ENCODE data around the gene DCLK2.

Gene DCLK2

DNA sequence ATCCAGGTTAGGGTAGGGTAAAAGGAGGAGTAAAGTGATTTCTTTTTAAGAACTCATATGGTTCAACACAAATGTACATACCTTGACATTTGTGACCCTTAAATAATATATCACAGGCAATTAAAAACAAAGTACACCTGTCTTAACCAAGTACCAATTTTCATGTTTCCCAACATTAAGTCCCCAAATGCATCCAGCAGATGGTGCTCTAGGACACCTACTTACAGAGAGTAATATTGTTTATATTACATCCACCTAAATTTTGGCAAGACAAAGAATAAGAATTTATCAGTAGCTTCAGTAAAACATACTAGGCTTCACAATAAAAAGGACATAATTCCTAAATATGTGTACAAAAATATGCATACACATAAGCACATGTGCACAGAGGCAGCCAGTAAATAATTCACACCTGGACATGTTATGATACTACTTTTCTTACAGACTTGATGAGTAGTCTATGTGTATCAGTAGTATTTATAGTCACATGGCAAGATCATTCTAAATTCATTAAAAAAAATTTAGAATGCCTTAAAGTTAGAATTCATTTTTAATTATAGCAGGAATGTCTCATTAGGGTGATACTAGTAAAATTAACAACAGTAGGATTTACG is 219.7 kb downstream of the DCLK2 start:
- Histone ChIP-seq H4K8ac (ENCODE audit: low read depth, low read length) (no peak overlapping the region), H3K4me3 (ENCODE audit: low read length) (no peak overlapping the region)
- WGBS (ENCODE audit: extremely low coverage, insufficient coverage, low lambda C conversion rate), result no CpG with 5 or more reads among the region's 1 CpG

DNA sequence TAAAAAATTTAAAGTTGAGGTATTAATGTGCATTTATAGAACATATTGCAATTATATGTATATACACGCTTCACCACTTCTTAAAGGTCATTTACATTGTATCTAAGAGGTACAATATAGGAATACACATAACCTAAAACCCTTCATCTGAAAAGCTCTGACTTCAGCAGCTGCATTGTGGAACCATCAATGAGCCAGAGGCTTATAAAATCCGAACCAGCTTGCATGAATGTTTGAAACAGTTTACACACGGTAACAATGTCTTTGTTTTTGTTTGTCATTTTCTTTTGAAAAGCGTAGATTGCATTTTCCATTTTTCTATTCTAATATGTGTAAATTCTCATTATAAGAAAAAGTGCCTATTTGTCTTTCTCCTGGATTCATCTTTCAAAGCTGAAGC is 221.6 kb downstream of the DCLK2 start:
- Histone ChIP-seq H3K4ac (ENCODE audit: low read depth, low read length) (no peak overlapping the region), H3K27me3 (ENCODE audit: insufficient read depth, low read length, poor library complexity) (no peaks in the 10 kb centered on the region), H2BK120ac (ENCODE audit: low read depth, low read length) (no peak overlapping the region), H3K36me3 (ENCODE audit: control insufficient read depth, insufficient read depth, low read length) (no peaks in the 10 kb centered on the region), H3K23ac (ENCODE audit: low read length) (no peak overlapping the region), H2AK5ac (ENCODE audit: low read length) (no peak overlapping the region), H4K5ac (ENCODE audit: low read length) (no peak overlapping the region), H3K79me2 (ENCODE audit: control insufficient read depth, insufficient read depth, low read length) (no peaks in the 10 kb centered on the region), H3K4me3 (ENCODE audit: low read length) (no peak overlapping the region), H4K8ac (ENCODE audit: low read depth, low read length) (no peak overlapping the region), H3K18ac (ENCODE audit: low read length) (no peak overlapping the region), H3K4me2 (ENCODE audit: low read length) (no peak overlapping the region), H3K27ac (ENCODE audit: low read depth, low read length) (no peak overlapping the region), H2BK15ac (replicated peaks; ENCODE audit: low read depth) (no peak overlapping the region), H3K79me1 (ENCODE audit: low read length) (no peaks in the 10 kb centered on the region), H3K56ac (ENCODE audit: low read length) (no peak overlapping the region), H2BK5ac (ENCODE audit: low read length) (no peak overlapping the region), H3K4me1 (ENCODE audit: control insufficient read depth, low read depth, low read length) (no peaks in the 10 kb centered on the region), H3K9ac (ENCODE audit: low read length) (no peak overlapping the region)
- no CpG with 5 or more reads among the region's 4 CpGs for WGBS (ENCODE audit: extremely low coverage, insufficient coverage, low lambda C conversion rate)
- DNase-seq, result no peak

More for the DNA sequence above, 219.7 kb downstream of the DCLK2 start:
- no peak overlapping the region for H4K5ac ChIP-seq (ENCODE audit: low read length)
- no peak overlapping the region for H3K4me2 ChIP-seq (ENCODE audit: low read length)
- H3K23ac ChIP-seq (ENCODE audit: low read length), result no peak overlapping the region
- H2BK120ac ChIP-seq (ENCODE audit: low read depth, low read length), result no peak overlapping the region
- no peak overlapping the region for H3K4ac ChIP-seq (ENCODE audit: low read depth, low read length)
- no peak overlapping the region for H3K18ac ChIP-seq (ENCODE audit: low read length)
- H2BK5ac ChIP-seq (ENCODE audit: low read length), result no peak overlapping the region
- H3K56ac ChIP-seq (ENCODE audit: low read length), result no peak overlapping the region
- DNase-seq, result peak; percentile 49
- H3K36me3 ChIP-seq (ENCODE audit: control insufficient read depth, insufficient read depth, low read length), result no peaks in the 10 kb centered on the region
- H3K79me1 ChIP-seq (ENCODE audit: low read length), result no peaks in the 10 kb centered on the region
- H2AK5ac ChIP-seq (ENCODE audit: low read length), result no peak overlapping the region
- H3K27me3 ChIP-seq (ENCODE audit: insufficient read depth, low read length, poor library complexity), result no peaks in the 10 kb centered on the region
- no peaks in the 10 kb centered on the region for H3K79me2 ChIP-seq (ENCODE audit: control insufficient read depth, insufficient read depth, low read length)
- H2BK15ac ChIP-seq (replicated peaks; ENCODE audit: low read depth), result no peak overlapping the region
- H3K27ac ChIP-seq (ENCODE audit: low read depth, low read length), result no peak overlapping the region
- H3K9ac ChIP-seq (ENCODE audit: low read length), result no peak overlapping the region
- no peaks in the 10 kb centered on the region for H3K4me1 ChIP-seq (ENCODE audit: control insufficient read depth, low read depth, low read length)

DNA sequence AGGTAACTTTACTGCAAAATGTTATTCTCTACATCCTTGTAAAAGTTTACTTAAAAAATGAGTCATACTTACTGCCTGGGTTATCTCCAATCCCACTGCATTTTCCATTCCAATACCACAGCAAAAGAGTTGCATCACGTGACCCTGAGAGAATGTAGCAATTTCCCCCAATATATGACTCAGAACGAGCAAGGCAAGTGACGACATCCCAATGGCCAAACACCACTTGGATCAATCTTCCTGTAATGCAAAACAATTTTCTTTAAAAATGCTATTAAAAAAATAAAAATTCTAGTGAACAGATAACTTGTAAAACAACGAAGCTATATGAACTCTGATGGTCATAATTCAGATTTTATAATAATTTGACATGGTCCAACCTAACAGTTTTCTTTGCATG is 224.3 kb downstream of the DCLK2 start:
- Histone ChIP-seq H3K4ac (ENCODE audit: low read depth, low read length) (no peak overlapping the region), H3K79me1 (ENCODE audit: low read length) (no peaks in the 10 kb centered on the region), H2BK5ac (ENCODE audit: low read length) (no peak overlapping the region), H4K5ac (ENCODE audit: low read length) (no peak overlapping the region), H3K36me3 (ENCODE audit: control insufficient read depth, insufficient read depth, low read length) (no peaks in the 10 kb centered on the region), H3K27me3 (ENCODE audit: insufficient read depth, low read length, poor library complexity) (no peaks in the 10 kb centered on the region), H3K4me2 (ENCODE audit: low read length) (no peak overlapping the region), H3K56ac (ENCODE audit: low read length) (no peak overlapping the region), H3K9ac (ENCODE audit: low read length) (no peak overlapping the region), H2BK15ac (replicated peaks; ENCODE audit: low read depth) (no peak overlapping the region), H3K4me3 (ENCODE audit: low read length) (no peak overlapping the region), H3K27ac (ENCODE audit: low read depth, low read length) (no peak overlapping the region), H2BK120ac (ENCODE audit: low read depth, low read length) (no peak overlapping the region), H3K4me1 (ENCODE audit: control insufficient read depth, low read depth, low read length) (no peaks in the 10 kb centered on the region), H3K79me2 (ENCODE audit: control insufficient read depth, insufficient read depth, low read length) (no peaks in the 10 kb centered on the region), H3K23ac (ENCODE audit: low read length) (no peak overlapping the region), H4K8ac (ENCODE audit: low read depth, low read length) (no peak overlapping the region), H2AK5ac (ENCODE audit: low read length) (no peak overlapping the region), H3K18ac (ENCODE audit: low read length) (no peak overlapping the region)
- peak; percentile 69 for DNase-seq
- no CpG with 5 or more reads among the region's 4 CpGs for WGBS (ENCODE audit: extremely low coverage, insufficient coverage, low lambda C conversion rate)

DNA sequence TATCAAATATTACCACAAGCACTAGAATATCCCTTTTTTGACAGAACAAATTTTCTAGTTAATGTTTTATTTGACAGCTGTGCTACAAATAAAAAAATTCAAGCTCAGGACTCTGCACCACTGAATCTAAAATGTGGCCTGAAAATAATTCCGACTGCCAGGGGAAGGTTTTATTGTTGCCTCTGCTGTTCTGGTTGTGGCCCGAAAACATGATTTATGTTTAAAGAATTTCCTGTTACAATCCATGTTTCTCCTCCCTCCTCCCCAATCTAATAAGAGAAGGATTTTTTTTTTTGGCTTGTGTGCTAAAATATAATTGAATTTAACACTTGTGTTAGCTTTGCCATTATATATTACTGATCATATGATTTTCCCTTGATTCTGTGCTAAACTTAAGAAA is 227.8 kb downstream of the DCLK2 start:
- no peak overlapping the region for H3K23ac ChIP-seq (ENCODE audit: low read length)
- H2BK5ac ChIP-seq (ENCODE audit: low read length), result no peak overlapping the region
- no peak overlapping the region for H3K18ac ChIP-seq (ENCODE audit: low read length)
- H3K4ac ChIP-seq (ENCODE audit: low read depth, low read length), result no peak overlapping the region
- H3K56ac ChIP-seq (ENCODE audit: low read length), result no peak overlapping the region
- no peak for DNase-seq
- no peak overlapping the region for H2BK120ac ChIP-seq (ENCODE audit: low read depth, low read length)
- H2BK15ac ChIP-seq (replicated peaks; ENCODE audit: low read depth), result no peak overlapping the region
- no peaks in the 10 kb centered on the region for H3K79me1 ChIP-seq (ENCODE audit: low read length)
- no peak overlapping the region for H3K4me3 ChIP-seq (ENCODE audit: low read length)
- no peak overlapping the region for H3K4me2 ChIP-seq (ENCODE audit: low read length)
- no CpG with 5 or more reads among the region's 2 CpGs for WGBS (ENCODE audit: extremely low coverage, insufficient coverage, low lambda C conversion rate)
- H3K9ac ChIP-seq (ENCODE audit: low read length), result no peak overlapping the region
- H3K4me1 ChIP-seq (ENCODE audit: control insufficient read depth, low read depth, low read length), result no peaks in the 10 kb centered on the region
- H3K79me2 ChIP-seq (ENCODE audit: control insufficient read depth, insufficient read depth, low read length), result no peaks in the 10 kb centered on the region
- no peak overlapping the region for H2AK5ac ChIP-seq (ENCODE audit: low read length)
- H4K8ac ChIP-seq (ENCODE audit: low read depth, low read length), result no peak overlapping the region
- no peak overlapping the region for H4K5ac ChIP-seq (ENCODE audit: low read length)
- H3K36me3 ChIP-seq (ENCODE audit: control insufficient read depth, insufficient read depth, low read length), result no peaks in the 10 kb centered on the region
- no peak overlapping the region for H3K27ac ChIP-seq (ENCODE audit: low read depth, low read length)
- no peaks in the 10 kb centered on the region for H3K27me3 ChIP-seq (ENCODE audit: insufficient read depth, low read length, poor library complexity)

DNA sequence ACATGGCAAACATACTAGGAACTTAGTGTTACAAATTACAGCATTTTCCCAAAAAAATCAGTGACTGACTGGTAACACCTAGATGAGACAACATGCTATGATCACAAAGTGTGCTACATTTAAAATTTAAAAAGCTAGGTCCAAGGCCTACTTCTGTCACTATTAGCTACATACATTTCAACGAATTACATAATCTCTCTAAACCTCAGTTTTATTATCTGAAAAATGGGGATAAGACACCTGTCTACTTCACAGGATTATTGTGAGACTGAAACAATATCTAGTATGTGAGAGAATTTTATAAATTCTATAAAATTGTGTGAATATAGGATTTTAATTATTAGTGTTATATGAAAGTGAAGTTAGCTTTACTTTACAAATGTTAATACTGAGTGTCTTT is 228.5 kb downstream of the DCLK2 start:
- Histone ChIP-seq H3K4me2 (ENCODE audit: low read length) (no peak overlapping the region), H2AK5ac (ENCODE audit: low read length) (no peak overlapping the region), H3K27ac (ENCODE audit: low read depth, low read length) (no peak overlapping the region), H3K79me2 (ENCODE audit: control insufficient read depth, insufficient read depth, low read length) (no peaks in the 10 kb centered on the region), H3K79me1 (ENCODE audit: low read length) (no peaks in the 10 kb centered on the region), H4K8ac (ENCODE audit: low read depth, low read length) (no peak overlapping the region), H3K23ac (ENCODE audit: low read length) (no peak overlapping the region), H3K56ac (ENCODE audit: low read length) (no peak overlapping the region), H3K18ac (ENCODE audit: low read length) (no peak overlapping the region), H2BK120ac (ENCODE audit: low read depth, low read length) (no peak overlapping the region), H2BK5ac (ENCODE audit: low read length) (no peak overlapping the region), H3K9ac (ENCODE audit: low read length) (no peak overlapping the region), H4K5ac (ENCODE audit: low read length) (no peak overlapping the region), H3K36me3 (ENCODE audit: control insufficient read depth, insufficient read depth, low read length) (no peaks in the 10 kb centered on the region), H3K4me3 (ENCODE audit: low read length) (no peak overlapping the region), H2BK15ac (replicated peaks; ENCODE audit: low read depth) (no peak overlapping the region), H3K4me1 (ENCODE audit: control insufficient read depth, low read depth, low read length) (no peaks in the 10 kb centered on the region), H3K27me3 (ENCODE audit: insufficient read depth, low read length, poor library complexity) (no peaks in the 10 kb centered on the region), H3K4ac (ENCODE audit: low read depth, low read length) (no peak overlapping the region)
- no CpG with 5 or more reads among the region's 1 CpG for WGBS (ENCODE audit: extremely low coverage, insufficient coverage, low lambda C conversion rate)
- no peak for DNase-seq
